ENCODE results near the gene S1PR3. TPM values are rescaled to one million over a fixed set of nuclear protein-coding genes. Genes with fewer than 3 reads are reported as not detected.

S1PR3 gene
- total RNA-seq, 2 donors from 2014 or later: 0.07 to 0.14 TPM

DNA sequence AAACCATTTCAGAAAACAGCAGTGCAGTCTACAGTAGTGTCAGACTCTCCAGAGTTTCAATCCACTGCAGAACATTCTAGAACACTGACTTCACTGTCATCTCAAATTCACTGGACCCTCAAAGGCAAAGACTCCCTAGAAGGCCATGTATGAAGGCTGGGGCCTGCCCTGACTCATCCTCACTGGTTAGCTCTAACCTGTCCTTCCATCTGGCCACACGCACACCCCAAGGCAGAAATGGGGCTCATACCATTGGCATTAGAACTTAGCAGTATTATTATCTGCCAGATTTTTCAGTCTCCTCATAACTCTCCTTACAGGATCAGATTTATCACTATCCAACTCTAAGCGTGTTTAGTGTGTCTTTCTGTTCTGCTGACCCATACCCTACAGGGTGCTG, 20.4 kb downstream of the S1PR3 start:
- Mint-ChIP-seq H3K27ac (no peak overlapping the region), H3K9me3 (no peaks in the 10 kb centered on the region), H3K36me3 (no peaks in the 10 kb centered on the region)
- ATAC-seq (no peak), DNase-seq (ENCODE audit: low spot score in 2 of 2) (no peak)

DNA sequence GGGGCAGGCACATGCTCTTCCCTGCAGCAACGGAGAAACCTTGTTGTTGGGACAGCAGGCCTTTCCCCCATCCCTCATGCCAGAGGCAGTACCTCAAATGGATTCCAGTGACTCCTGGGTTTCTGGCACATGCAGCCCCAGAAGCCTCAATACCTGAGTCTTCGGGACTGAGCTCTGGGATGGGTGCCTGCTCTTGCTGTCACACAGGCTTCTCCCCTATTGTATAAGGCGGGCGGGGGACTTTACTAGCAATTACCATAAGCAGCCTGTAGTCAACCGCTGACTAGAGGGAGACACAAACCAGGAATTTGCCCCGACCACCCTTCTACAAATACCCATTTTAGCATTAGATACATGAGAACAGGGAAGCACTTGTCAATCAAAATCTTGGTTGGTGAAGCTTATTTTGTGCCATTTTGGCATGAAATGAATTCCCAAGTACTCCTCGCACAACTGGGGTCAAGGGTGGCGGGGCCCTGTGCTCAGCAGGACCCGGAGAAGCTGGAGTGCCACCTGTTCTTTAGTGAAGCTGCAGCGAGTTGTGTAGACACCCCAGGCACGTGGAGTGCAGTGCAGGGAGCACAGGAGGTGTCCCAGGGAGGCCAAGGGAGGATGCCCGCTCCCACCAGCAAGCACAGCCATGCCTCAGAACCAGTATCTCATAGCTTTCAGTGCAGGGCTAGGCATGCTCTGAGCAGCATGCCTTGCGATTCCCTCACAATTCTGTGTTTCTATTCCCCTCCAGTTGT, 21.2 kb downstream of the S1PR3 start:
- no peak for ATAC-seq
- no peaks in the 10 kb centered on the region for H3K36me3 Mint-ChIP-seq
- DNase-seq (ENCODE audit: low spot score in 2 of 2): no peak
- no peak overlapping the region for H3K27ac Mint-ChIP-seq
- no peaks in the 10 kb centered on the region for H3K9me3 Mint-ChIP-seq

DNA sequence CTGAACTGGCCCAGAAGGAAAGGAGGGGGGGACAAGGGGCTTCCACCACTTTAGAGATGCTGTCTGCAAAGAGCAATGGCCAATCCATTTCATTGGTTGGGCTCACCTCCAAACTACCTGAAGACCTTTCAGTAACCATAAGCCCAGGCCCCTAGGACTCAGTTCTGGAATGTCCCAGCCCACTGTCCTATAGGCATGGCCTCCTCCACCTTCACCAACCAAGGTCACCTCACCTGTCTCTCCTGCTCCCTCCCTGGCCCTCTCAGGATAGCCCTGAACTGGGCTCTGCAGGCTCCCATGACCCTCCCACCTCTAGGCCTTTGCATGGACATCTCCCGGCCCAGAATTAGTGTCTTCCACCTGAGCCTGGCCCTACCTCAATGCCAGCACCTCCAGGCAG, 22.4 kb downstream of the S1PR3 start:
- no peak for ATAC-seq

GRCh38 chr9:89014153-89014552, 22.9 kb downstream of the S1PR3 start:
- H3K9me3 Mint-ChIP-seq: no peaks in the 10 kb centered on the region
- no peak for DNase-seq (ENCODE audit: low spot score in 2 of 2)
- H3K36me3 Mint-ChIP-seq: no peaks in the 10 kb centered on the region
- no peak overlapping the region for H3K27ac Mint-ChIP-seq
- ATAC-seq: no peak

More for the DNA sequence above, 22.4 kb downstream of the S1PR3 start:
- no peaks in the 10 kb centered on the region for H3K9me3 Mint-ChIP-seq
- H3K36me3 Mint-ChIP-seq: no peaks in the 10 kb centered on the region
- DNase-seq (ENCODE audit: low spot score in 2 of 2): no peak
- no peak overlapping the region for H3K27ac Mint-ChIP-seq

DNA sequence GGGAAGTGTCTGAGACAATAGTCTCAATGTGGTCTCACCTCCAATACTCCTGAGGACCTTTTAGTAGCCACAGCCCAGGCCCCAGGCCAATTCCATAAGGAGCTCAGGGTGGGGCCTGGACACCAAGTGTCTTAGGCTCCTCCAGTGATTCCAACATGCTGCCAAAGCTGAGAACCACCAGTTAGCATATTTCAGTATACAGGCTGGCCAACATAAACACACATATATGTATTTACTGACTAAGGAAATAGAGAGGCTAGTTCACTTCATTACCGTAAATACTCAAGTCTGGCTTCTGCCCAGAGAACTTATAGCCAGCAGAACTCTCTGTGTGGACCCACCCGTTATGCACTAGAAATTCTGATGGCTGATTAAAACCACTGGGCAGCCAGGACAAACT, 24.1 kb downstream of the S1PR3 start:
- Mint-ChIP-seq H3K9me3 (no peaks in the 10 kb centered on the region), H3K36me3 (no peaks in the 10 kb centered on the region), H3K27ac (no peak overlapping the region)
- no peak for ATAC-seq
- no peak for DNase-seq (ENCODE audit: low spot score in 2 of 2)

GRCh38 chr9:89020754-89021153, 29.5 kb downstream of the S1PR3 start:
- Mint-ChIP-seq H3K27ac (no peak overlapping the region), H3K9me3 (no peaks in the 10 kb centered on the region), H3K36me3 (no peaks in the 10 kb centered on the region)
- DNase-seq (ENCODE audit: low spot score in 2 of 2): no peak
- ATAC-seq: no peak

- Mint-ChIP-seq H3K27ac (no peak overlapping the region), H3K9me3 (no peaks in the 10 kb centered on the region), H3K36me3 (no peaks in the 10 kb centered on the region)
- DNase-seq (ENCODE audit: low spot score in 2 of 2): no peak
- ATAC-seq: no peak
These were observed 30.0 kb downstream of the S1PR3 start for GRCh38 chr9:89021154-89021803.

- ATAC-seq: no peak
- H3K9me3 Mint-ChIP-seq: peaks cover 0 to 5% of the 10 kb centered on the region in 2 donors
These were observed 30.9 kb downstream of the S1PR3 start for GRCh38 chr9:89022001-89022759.

GRCh38 chr9:89022902-89023301, 31.6 kb downstream of the S1PR3 start:
- DNase-seq (ENCODE audit: low spot score in 2 of 2): no peak
- Mint-ChIP-seq H3K27ac (no peak overlapping the region), H3K36me3 (no peaks in the 10 kb centered on the region), H3K9me3 (peaks cover 0 to 5% of the 10 kb centered on the region in 2 donors)
- no peak for ATAC-seq

More at GRCh38 chr9:89022001-89022759, 30.9 kb downstream of the S1PR3 start:
- DNase-seq (ENCODE audit: low spot score in 2 of 2): no peak
- Mint-ChIP-seq H3K27ac (no peak overlapping the region), H3K36me3 (no peaks in the 10 kb centered on the region)

DNA sequence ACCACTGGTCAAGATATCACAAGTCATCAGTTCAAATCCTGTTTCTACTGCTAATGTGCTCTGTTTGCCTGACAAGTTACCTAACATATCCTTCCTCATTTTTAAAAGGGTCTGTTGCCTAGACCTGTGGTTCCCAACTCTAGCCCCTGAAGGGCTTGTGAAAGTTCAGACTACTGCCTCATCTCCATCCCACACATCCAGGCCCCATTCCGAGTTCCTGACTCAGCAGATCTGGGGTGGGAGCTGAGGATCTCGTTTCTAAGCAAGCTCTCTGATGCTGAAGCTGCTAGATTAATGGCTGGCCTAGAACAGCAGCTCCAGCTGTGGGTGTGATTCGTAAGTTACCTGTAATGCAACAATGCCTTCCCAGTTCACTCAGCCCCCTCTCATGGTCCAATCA, 32.5 kb downstream of the S1PR3 start:
- ATAC-seq: no peak
- Mint-ChIP-seq H3K9me3 (peaks cover 0 to 5% of the 10 kb centered on the region in 2 donors), H3K36me3 (no peaks in the 10 kb centered on the region), H3K27ac (no peak overlapping the region)
- no peak for DNase-seq (ENCODE audit: low spot score in 2 of 2)

DNA sequence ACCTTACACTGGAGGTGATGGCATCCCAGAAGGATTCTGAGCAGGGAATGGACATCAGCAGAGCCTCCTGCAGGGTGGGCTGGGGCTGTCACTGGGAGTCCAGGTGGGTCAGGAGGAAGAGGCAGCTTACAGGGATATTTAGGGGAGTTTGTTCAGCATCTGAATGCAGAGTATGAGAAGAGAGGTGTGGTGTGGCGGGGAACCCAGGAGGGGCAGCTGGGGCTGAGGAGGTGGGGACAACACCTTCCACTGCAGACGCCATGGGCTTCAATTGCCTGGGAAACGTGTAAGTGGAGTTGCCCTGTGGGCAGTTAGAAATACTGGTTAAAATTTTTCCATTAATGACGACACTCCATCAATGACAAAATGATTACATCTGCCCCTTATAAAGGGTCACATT, 33.5 kb downstream of the S1PR3 start:
- no peak for DNase-seq (ENCODE audit: low spot score in 2 of 2)
- ATAC-seq: no peak
- Mint-ChIP-seq H3K9me3 (peaks cover 3 to 13% of the 10 kb centered on the region in 2 donors), H3K27ac (no peak overlapping the region), H3K36me3 (no peaks in the 10 kb centered on the region)

DNA sequence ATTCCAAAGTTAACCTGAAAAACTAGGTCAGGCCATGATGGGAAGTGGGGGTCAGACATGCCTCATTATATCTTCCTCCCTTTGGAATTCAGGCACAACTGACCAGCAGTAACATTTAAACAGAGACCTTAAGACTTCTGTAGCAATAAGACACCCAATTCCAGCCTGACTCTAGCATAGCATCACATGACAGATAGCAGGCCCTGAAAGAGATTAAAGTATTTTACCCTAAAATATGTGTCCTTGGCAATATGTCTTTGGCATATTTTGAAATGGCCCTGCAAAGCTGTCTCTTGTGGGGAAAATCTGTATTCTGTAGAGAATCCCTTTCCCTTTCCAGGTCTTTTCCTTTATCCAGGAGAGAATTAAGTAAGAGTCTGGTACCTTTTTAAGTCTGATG, 34.3 kb downstream of the S1PR3 start:
- Mint-ChIP-seq H3K27ac (no peak overlapping the region), H3K36me3 (no peaks in the 10 kb centered on the region), H3K9me3 (peaks cover 3 to 19% of the 10 kb centered on the region in 2 donors)
- DNase-seq (ENCODE audit: low spot score in 2 of 2) (no peak), ATAC-seq (no peak)

DNA sequence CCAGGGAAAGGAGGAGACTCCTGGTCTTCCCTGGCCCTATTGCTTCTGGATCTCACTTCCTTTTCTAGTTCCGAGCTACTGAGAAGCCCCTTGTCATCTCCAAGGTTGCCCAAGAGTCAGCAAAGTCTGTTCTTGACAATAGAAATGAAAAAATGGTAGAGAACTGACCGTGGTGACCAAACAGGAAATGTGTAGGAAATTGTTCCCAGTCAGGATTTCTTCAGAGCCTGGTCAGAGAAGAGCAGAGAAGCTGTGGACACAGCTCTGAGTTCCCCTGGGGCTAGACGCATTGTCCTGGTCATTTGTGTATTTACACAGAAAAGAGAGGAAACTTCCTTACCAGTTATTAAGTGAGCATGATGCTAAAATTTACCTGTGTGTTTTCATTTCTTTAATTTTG, 35.6 kb downstream of the S1PR3 start:
- ATAC-seq: no peak
- no peak for DNase-seq (ENCODE audit: low spot score in 2 of 2)
- Mint-ChIP-seq H3K27ac (no peak overlapping the region), H3K36me3 (peaks cover 0 to 1% of the 10 kb centered on the region in 2 donors), H3K9me3 (peaks cover 7 to 22% of the 10 kb centered on the region in 2 donors)

DNA sequence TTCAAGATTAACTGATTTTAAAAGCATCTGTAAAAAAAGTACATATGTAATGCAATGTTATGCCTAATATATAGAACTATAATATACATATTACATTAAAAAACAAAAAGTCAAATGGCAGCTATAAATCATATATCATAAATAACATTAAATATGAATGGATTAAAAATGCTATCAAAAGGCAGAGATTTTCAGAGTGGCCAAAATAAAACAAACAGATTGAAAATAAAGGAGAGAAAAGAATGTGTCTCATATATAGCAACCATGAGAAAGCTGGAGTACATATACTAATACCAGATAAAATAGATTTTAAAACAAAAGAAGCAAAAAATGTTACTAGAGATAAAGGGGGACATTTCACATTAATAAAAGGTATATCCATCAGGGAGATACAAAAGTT, 38.5 kb downstream of the S1PR3 start:
- Mint-ChIP-seq H3K9me3 (peaks cover 7 to 26% of the 10 kb centered on the region in 2 donors), H3K27ac (no peak overlapping the region), H3K36me3 (peaks cover 0 to 6% of the 10 kb centered on the region in 2 donors)
- ATAC-seq: no peak
- DNase-seq (ENCODE audit: low spot score in 2 of 2): no peak

- peaks cover 0 to 6% of the 10 kb centered on the region in 2 donors for H3K36me3 Mint-ChIP-seq
- peaks cover 7 to 21% of the 10 kb centered on the region in 2 donors for H3K9me3 Mint-ChIP-seq
- DNase-seq (ENCODE audit: low spot score in 2 of 2): no peak
- no peak overlapping the region for H3K27ac Mint-ChIP-seq
- ATAC-seq: no peak
These were observed 40.9 kb downstream of the S1PR3 start for GRCh38 chr9:89032173-89032572.

DNA sequence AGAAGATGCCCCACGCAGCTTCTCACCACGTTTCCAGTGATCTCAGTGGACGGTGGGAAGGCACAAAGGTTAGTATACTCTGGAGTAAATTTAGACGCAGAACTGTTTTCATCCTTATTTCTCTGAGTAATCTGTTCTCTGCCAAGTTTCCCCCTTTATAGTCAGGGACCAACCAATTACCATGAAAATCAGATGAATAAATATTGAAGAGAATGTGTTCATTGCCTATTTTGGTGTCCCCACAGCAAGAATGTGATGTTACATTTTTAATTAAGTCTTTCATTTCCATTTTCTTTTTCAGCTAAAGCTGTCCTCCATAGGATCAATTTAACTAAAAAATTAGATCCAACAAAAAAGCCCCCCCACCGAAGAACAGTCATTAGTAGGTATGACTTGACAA, 41.4 kb downstream of the S1PR3 start:
- Mint-ChIP-seq H3K9me3 (peaks cover 7 to 21% of the 10 kb centered on the region in 2 donors), H3K36me3 (peaks cover 0 to 6% of the 10 kb centered on the region in 2 donors), H3K27ac (no peak overlapping the region)
- no peak for ATAC-seq
- DNase-seq (ENCODE audit: low spot score in 2 of 2): no peak

DNA sequence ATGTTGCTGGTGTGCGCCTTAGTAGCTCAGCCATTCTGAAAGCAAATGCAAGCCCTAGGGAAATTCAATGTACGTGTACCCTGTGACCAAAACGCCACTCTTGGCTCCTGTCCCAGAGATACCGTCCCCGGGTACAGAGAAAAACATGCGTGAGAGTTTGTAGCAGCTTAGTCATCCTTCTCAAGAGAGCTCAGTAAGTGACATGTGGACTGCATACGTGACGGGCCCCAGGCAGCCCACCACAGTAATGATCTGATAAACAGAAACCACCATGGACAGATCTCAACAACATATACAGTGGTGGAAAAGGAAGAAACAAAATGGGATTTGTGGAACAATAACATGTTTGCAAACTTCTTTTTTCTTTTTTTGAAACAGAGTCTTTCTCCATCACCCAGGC, 45.1 kb downstream of the S1PR3 start:
- DNase-seq (ENCODE audit: low spot score in 2 of 2) (no peak), ATAC-seq (no peak)
- H3K27ac Mint-ChIP-seq: no peak overlapping the region
- H3K36me3 Mint-ChIP-seq: peaks cover 0 to 6% of the 10 kb centered on the region in 2 donors
- H3K9me3 Mint-ChIP-seq: peaks cover 0 to 4% of the 10 kb centered on the region in 2 donors
